ENCODE results near the gene GMDS.

GMDS gene

GRCh38 chr6:1834646-1835516, 410.5 kb downstream of the GMDS start:
- no peak for DNase-seq (ENCODE audit: low read depth in 3 of 3)

GRCh38 chr6:1834207-1834606, 411.2 kb downstream of the GMDS start:
- no peak for DNase-seq (ENCODE audit: low read depth in 3 of 3)

- no peak for DNase-seq (ENCODE audit: low read depth in 3 of 3)
Measured at GRCh38 chr6:1832844-1833787, 412.3 kb downstream of the GMDS start.

- DNase-seq (ENCODE audit: low read depth in 3 of 3), result no peak
Measured at GRCh38 chr6:1832358-1832757, 413.0 kb downstream of the GMDS start.

GRCh38 chr6:1827984-1828793, 417.2 kb downstream of the GMDS start:
- DNase-seq (ENCODE audit: low read depth in 3 of 3), result no peak

GRCh38 chr6:1825926-1826325, 419.5 kb downstream of the GMDS start:
- no peak for DNase-seq (ENCODE audit: low read depth in 3 of 3)

GRCh38 chr6:1825277-1825676, 420.1 kb downstream of the GMDS start:
- no peak for DNase-seq (ENCODE audit: low read depth in 3 of 3)

GRCh38 chr6:1821513-1822183, 423.8 kb downstream of the GMDS start:
- no peak for DNase-seq (ENCODE audit: low read depth in 3 of 3)

- no peak for DNase-seq (ENCODE audit: low read depth in 3 of 3)
Measured at GRCh38 chr6:1821164-1821512, 424.3 kb downstream of the GMDS start.

GRCh38 chr6:1820714-1821113, 424.7 kb downstream of the GMDS start:
- no peak for DNase-seq (ENCODE audit: low read depth in 3 of 3)

- no peak for DNase-seq (ENCODE audit: low read depth in 3 of 3)
Measured at GRCh38 chr6:1820165-1820564, 425.2 kb downstream of the GMDS start.

- no peak for DNase-seq (ENCODE audit: low read depth in 3 of 3)
Measured at GRCh38 chr6:1819007-1819406, 426.4 kb downstream of the GMDS start.

GRCh38 chr6:1817033-1817761, 428.2 kb downstream of the GMDS start:
- no peak for DNase-seq (ENCODE audit: low read depth in 3 of 3)

- no peak for DNase-seq (ENCODE audit: low read depth in 3 of 3)
Measured at GRCh38 chr6:1815827-1816452, 429.5 kb downstream of the GMDS start.

- DNase-seq (ENCODE audit: low read depth in 3 of 3), result no peak
Measured at GRCh38 chr6:1814279-1814678, 431.1 kb downstream of the GMDS start.

GRCh38 chr6:1812487-1812886, 432.9 kb downstream of the GMDS start:
- no peak for DNase-seq (ENCODE audit: low read depth in 3 of 3)

GRCh38 chr6:1812034-1812433, 433.4 kb downstream of the GMDS start:
- no peak for DNase-seq (ENCODE audit: low read depth in 3 of 3)

- no peak for DNase-seq (ENCODE audit: low read depth in 3 of 3)
Measured at GRCh38 chr6:1810880-1811279, 434.5 kb downstream of the GMDS start.

- DNase-seq (ENCODE audit: low read depth in 3 of 3), result no peak
Measured at GRCh38 chr6:1809291-1809988, 436.0 kb downstream of the GMDS start.

- no peak for DNase-seq (ENCODE audit: low read depth in 3 of 3)
Measured at GRCh38 chr6:1806935-1807334, 438.5 kb downstream of the GMDS start.
